ENCODE data around the gene CYB5A. TPM values are rescaled to one million over a fixed set of nuclear protein-coding genes. Genes with fewer than 3 reads are reported as not detected.

Gene CYB5A
- total RNA-seq, 3 donors from 2014 or later = 123 to 183 (median 126) TPM

DNA sequence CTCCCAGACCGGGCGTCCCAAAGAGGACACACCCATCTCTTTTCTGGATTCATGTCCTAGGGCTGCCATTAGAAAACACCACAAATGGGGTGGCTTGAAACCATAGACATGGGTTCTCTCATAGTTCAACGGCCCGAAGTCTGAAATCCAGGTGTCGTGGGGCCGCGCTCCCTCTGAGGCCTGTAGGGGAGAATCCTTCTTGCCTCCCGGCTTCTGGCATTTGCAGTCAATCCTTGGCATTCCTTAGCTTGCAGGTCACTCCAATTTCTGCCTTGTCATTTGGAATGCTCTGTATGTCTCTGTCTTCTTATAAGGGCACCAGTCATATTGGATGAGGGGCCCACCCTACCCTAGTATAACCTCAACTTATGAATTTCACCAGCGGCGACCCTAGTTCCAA is 65.1 kb downstream of the CYB5A start:
- no peaks in the 10 kb centered on the region for H3K36me3 ChIP-seq (ENCODE audit: low read depth)
- intact Hi-C loops (cut with DNase I, micrococcal nuclease) = no loop called here
- no peaks in the 10 kb centered on the region for H3K4me1 ChIP-seq (ENCODE audit: low read depth)
- DNase-seq = no peak
- no peak overlapping the region for H3K4me3 ChIP-seq
- ATAC-seq = no peak
- no peaks in the 10 kb centered on the region for H3K9me3 ChIP-seq
- no peak for TF ChIP-seq CTCF (IDR thresholded peaks at IDR 0.05)

GRCh38 chr18:74226156-74226555 is 65.6 kb downstream of the CYB5A start:
- Histone ChIP-seq H3K9me3 (no peaks in the 10 kb centered on the region), H3K36me3 (ENCODE audit: low read depth) (no peaks in the 10 kb centered on the region), H3K4me3 (no peak overlapping the region), H3K4me1 (ENCODE audit: low read depth) (no peaks in the 10 kb centered on the region)
- intact Hi-C loops (cut with DNase I, micrococcal nuclease) = no loop called here
- DNase-seq (no peak), ATAC-seq (peak; percentile 68)
- TF ChIP-seq CTCF (IDR thresholded peaks at IDR 0.05) = no peak

DNA sequence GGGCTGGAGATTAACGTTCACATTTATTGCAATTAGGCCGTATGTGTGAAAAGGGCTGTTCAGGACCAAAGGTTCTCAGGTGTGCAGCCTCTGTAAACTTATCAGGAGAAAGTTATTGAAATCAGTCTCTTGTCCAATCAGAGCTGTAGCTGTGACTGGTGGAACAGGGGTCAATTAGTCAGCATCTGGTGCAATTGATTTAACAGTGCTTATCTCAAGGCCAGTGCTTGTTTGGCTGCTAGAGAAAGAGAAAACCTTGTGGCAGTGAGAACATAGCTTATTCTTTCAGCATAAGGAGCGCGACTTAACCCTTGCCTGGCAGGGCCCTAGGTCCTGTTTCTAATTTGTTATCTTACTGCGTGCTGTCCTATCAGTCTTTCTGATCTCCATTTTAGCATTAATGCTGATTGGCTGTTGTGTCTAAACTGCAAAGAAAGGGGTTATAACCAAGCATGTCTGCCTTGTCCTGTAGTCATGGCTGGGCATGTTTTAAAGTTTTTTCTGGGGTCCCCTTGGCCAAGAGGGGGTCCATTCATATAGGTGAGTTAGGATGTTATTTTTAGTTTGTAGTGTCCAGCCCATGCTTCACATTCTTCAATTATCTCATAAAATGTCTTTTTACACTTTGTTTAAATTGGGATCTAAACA is 66.4 kb downstream of the CYB5A start:
- H3K4me1 ChIP-seq (ENCODE audit: low read depth) = no peaks in the 10 kb centered on the region
- ATAC-seq (no peak), DNase-seq (no peak)
- TF ChIP-seq CTCF (IDR thresholded peaks at IDR 0.05) = no peak
- intact Hi-C loops (cut with DNase I, micrococcal nuclease) = no loop called here
- H3K9me3 ChIP-seq = no peaks in the 10 kb centered on the region
- H3K36me3 ChIP-seq (ENCODE audit: low read depth) = no peaks in the 10 kb centered on the region
- no peak overlapping the region for H3K4me3 ChIP-seq

DNA sequence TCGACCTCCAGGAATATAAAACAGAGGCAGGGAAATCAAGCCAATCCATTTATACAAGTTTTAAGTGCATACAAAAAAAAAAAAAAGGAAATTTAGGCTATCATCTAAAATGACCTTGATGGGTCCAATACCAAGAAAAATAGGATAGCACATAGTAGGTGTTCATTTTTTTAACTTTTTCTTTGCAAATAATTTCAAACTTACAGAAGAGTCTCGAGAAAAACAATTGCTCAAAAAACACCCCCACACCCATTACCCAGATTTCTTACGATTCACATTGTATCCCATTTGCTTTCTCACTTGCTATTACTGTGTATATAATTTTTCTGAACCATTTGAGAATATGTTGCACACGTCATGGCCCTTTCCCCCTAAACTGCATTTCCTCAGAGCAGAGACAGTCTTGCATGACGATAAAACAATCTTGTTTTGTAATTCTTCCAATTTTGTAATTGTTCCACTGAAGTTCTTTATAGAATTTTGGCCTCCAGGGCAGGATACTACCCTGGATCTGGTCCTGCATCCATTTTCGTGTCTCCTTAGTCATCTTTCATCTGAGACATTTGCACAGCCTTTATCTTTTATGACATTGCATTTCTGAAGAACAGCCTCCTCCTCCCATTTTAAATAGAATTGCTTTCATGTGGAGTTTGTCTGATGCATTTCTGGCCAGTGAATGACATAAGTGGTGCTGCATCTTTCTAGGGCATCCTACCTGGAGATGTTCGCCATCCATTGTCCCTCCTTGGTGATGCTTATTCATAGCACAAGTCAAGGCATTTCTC is 68.9 kb downstream of the CYB5A start:
- H3K9me3 ChIP-seq = no peaks in the 10 kb centered on the region
- H3K4me1 ChIP-seq (ENCODE audit: low read depth) = no peaks in the 10 kb centered on the region
- H3K4me3 ChIP-seq = no peak overlapping the region
- ATAC-seq (no peak), DNase-seq (no peak)
- no peaks in the 10 kb centered on the region for H3K36me3 ChIP-seq (ENCODE audit: low read depth)
- TF ChIP-seq CTCF (IDR thresholded peaks at IDR 0.05) = no peak
- intact Hi-C loops (cut with DNase I, micrococcal nuclease) = no loop called here

DNA sequence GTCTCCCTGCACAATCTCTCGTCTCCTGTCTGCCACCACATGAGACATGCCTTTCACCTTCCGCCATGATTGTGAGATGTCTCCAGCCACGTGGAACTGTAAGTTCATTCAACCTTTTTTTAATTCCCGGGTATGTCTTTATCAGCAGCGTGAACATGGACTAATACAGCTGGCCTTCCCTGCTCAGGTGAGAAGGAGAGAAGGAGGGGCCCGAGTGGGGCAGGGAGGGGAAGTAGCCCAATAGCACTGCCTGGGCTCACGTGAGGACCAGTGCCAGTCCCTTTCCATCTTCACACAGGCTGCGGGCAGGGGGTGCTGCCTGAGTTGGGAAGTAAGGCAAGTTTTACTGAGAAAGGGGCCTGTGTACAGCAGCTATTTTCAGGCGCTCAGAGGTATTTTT is 70.7 kb downstream of the CYB5A start:
- no peak for TF ChIP-seq CTCF (IDR thresholded peaks at IDR 0.05)
- Histone ChIP-seq H3K4me3 (no peak overlapping the region), H3K4me1 (ENCODE audit: low read depth) (no peaks in the 10 kb centered on the region), H3K36me3 (ENCODE audit: low read depth) (no peaks in the 10 kb centered on the region), H3K9me3 (no peaks in the 10 kb centered on the region)
- ATAC-seq (no peak), DNase-seq (no peak)
- intact Hi-C loops (cut with DNase I, micrococcal nuclease) = no loop called here

Data from mucosa of descending colon (tissue), 3 donors.